Measurements from ENCODE around the gene GLYATL3. TPM values are rescaled to one million over a fixed set of nuclear protein-coding genes. Genes with fewer than 3 reads are reported as not detected.
A peak's percentile ranks its signal among the peaks of the same experiment; 100 is the strongest.

Gene GLYATL3
- total RNA-seq, 1 donor = not detected

DNA sequence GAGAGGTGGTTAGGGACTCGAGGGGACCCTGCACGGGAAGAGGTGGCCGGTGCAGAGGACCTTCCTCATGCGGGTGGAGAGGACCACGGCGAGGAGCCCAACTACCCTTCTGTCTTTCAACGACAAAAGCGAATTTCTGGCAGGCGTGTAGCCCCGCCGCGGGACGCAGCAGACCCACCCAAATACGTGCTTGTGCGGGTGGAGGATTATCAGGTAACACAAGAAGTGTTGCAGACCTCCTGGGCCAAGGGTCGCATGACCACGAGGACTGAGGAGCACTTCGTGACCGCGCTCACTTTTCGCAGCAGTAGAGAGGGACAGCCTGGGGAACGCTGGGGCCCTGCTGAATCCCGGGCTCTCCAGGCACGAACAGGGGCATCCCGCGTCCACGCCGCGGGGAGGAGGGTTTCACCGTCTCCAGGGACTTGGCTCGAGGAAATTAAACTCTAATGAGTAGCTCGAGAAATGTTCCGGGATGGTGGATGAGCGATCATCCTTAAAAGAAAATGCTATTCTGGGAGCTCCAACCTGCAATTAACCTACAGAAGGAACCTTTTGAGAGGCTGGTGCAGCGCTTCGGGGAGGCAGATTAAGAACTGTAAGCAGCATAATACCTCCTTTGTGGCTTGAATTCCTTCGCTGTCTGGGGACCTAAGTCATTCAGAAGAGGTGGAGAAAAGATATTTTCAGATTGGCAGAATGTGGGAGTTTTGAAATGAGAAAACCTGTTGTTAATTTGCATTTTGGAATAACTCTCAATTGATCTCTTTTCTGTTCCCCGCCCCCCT, 51.5 kb downstream of the GLYATL3 start:
- Histone ChIP-seq H3K9me3 (ENCODE audit: low read depth, low read length) (no peaks in the 10 kb centered on the region), H3K27ac (ENCODE audit: low read depth, low read length) (no peak overlapping the region), H3K4me2 (ENCODE audit: insufficient read depth, low read length) (peak overlapping the region; percentile 52), H3K79me2 (ENCODE audit: insufficient read depth, low read length) (no peaks in the 10 kb centered on the region), H3K4me3 (ENCODE audit: insufficient read depth, low read length) (peak overlapping the region; percentile 34), H3K36me3 (ENCODE audit: insufficient read depth, low read length) (no peaks in the 10 kb centered on the region), H3K27me3 (ENCODE audit: insufficient read depth, low read length) (peaks cover 34% of the 10 kb centered on the region), H4K20me1 (ENCODE audit: insufficient read depth, low read length) (no peaks in the 10 kb centered on the region), H2AFZ (ENCODE audit: low read length) (peak overlapping the region; percentile 54), H3K4me1 (ENCODE audit: insufficient read depth, low read length) (peaks cover 4% of the 10 kb centered on the region)
- no peak for DNase-seq (ENCODE audit: insufficient read length, low spot score, missing footprints)
- TF ChIP-seq, protein P1, sequence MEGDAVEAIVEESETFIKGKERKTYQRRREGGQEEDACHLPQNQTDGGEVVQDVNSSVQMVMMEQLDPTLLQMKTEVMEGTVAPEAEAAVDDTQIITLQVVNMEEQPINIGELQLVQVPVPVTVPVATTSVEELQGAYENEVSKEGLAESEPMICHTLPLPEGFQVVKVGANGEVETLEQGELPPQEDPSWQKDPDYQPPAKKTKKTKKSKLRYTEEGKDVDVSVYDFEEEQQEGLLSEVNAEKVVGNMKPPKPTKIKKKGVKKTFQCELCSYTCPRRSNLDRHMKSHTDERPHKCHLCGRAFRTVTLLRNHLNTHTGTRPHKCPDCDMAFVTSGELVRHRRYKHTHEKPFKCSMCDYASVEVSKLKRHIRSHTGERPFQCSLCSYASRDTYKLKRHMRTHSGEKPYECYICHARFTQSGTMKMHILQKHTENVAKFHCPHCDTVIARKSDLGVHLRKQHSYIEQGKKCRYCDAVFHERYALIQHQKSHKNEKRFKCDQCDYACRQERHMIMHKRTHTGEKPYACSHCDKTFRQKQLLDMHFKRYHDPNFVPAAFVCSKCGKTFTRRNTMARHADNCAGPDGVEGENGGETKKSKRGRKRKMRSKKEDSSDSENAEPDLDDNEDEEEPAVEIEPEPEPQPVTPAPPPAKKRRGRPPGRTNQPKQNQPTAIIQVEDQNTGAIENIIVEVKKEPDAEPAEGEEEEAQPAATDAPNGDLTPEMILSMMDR (IDR thresholded peaks at IDR 0.05; ENCODE audit: extremely low read depth, low read depth, low read length) = no peak

DNA sequence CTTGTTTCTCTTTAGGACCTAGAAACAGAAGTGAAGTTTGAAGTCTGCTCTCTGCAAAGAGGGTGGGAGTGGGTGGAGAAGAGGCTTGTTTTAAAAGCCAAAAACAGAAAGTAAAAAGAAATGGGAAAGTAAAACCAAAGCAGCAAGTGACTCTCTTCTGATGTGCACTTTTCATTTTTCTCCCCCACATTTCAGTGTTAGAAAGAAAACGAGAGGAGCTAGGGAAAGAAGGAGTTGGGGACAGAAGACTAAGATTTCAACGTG, 52.1 kb downstream of the GLYATL3 start:
- Histone ChIP-seq H2AFZ (ENCODE audit: low read length) (no peak overlapping the region), H3K27ac (ENCODE audit: low read depth, low read length) (no peak overlapping the region), H3K4me1 (ENCODE audit: insufficient read depth, low read length) (peaks cover 4% of the 10 kb centered on the region), H3K27me3 (ENCODE audit: insufficient read depth, low read length) (peaks cover 34% of the 10 kb centered on the region), H3K9me3 (ENCODE audit: low read depth, low read length) (no peaks in the 10 kb centered on the region), H3K79me2 (ENCODE audit: insufficient read depth, low read length) (no peaks in the 10 kb centered on the region), H3K4me2 (ENCODE audit: insufficient read depth, low read length) (peak overlapping the region; percentile 52), H4K20me1 (ENCODE audit: insufficient read depth, low read length) (no peaks in the 10 kb centered on the region), H3K4me3 (ENCODE audit: insufficient read depth, low read length) (peak overlapping the region; percentile 34), H3K36me3 (ENCODE audit: insufficient read depth, low read length) (no peaks in the 10 kb centered on the region)
- DNase-seq (ENCODE audit: insufficient read length, low spot score, missing footprints) = no peak
- TF ChIP-seq, protein P1 (IDR thresholded peaks at IDR 0.05; ENCODE audit: extremely low read depth, low read depth, low read length) = no peak

DNA sequence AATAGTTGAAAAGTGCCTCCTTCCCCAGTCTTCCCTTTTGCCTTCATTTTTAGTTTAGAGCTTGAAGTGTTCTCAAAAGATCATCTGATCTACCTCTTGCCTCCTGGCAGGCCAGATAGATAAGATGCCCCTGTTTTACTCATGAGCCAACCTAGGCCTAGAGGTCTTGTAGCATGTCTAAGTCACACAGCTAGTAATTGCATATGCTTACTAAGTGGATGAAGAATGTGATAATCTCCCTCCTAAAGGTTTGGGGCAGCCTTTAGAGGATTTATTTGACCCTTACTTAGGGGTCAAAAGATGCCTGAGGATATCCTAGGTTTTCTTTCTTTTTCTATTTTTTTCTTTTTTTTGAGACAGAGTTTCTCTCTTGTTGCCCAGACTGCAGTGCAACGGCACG, 52.9 kb downstream of the GLYATL3 start:
- Histone ChIP-seq H3K27ac (ENCODE audit: low read depth, low read length) (no peak overlapping the region), H3K27me3 (ENCODE audit: insufficient read depth, low read length) (peaks cover 34% of the 10 kb centered on the region), H3K4me1 (ENCODE audit: insufficient read depth, low read length) (peaks cover 4% of the 10 kb centered on the region), H3K4me2 (ENCODE audit: insufficient read depth, low read length) (no peak overlapping the region), H4K20me1 (ENCODE audit: insufficient read depth, low read length) (no peaks in the 10 kb centered on the region), H3K4me3 (ENCODE audit: insufficient read depth, low read length) (no peak overlapping the region), H3K36me3 (ENCODE audit: insufficient read depth, low read length) (no peaks in the 10 kb centered on the region), H3K9me3 (ENCODE audit: low read depth, low read length) (no peaks in the 10 kb centered on the region), H3K79me2 (ENCODE audit: insufficient read depth, low read length) (no peaks in the 10 kb centered on the region), H2AFZ (ENCODE audit: low read length) (no peak overlapping the region)
- no peak for DNase-seq (ENCODE audit: insufficient read length, low spot score, missing footprints)
- TF ChIP-seq, protein P1 (IDR thresholded peaks at IDR 0.05; ENCODE audit: extremely low read depth, low read depth, low read length) = no peak

DNA sequence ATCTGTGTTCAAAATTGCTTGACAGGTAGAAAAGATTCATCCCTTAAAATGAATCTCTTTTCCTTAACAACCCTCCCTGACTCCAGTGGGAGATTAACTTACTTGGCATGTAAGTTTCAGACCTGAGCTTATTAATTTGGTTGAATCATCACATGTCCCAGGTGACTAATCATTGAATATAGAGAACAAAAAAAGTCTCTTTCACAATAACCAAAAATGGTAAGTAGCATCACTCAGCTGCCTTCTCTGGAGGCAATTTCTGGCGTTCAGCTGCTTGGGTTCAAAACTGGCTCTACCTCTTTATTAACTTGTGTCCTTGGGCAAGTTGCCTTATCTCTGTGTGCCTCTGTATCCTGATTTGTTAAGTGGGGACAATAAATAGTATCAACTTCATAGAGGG, 53.7 kb downstream of the GLYATL3 start:
- DNase-seq (ENCODE audit: insufficient read length, low spot score, missing footprints) = no peak
- H4K20me1 ChIP-seq (ENCODE audit: insufficient read depth, low read length) = no peaks in the 10 kb centered on the region
- no peak overlapping the region for H3K27ac ChIP-seq (ENCODE audit: low read depth, low read length)
- H3K27me3 ChIP-seq (ENCODE audit: insufficient read depth, low read length) = peaks cover 34% of the 10 kb centered on the region
- TF ChIP-seq, protein P1 (IDR thresholded peaks at IDR 0.05; ENCODE audit: extremely low read depth, low read depth, low read length) = no peak
- peaks cover 4% of the 10 kb centered on the region for H3K4me1 ChIP-seq (ENCODE audit: insufficient read depth, low read length)
- no peaks in the 10 kb centered on the region for H3K9me3 ChIP-seq (ENCODE audit: low read depth, low read length)
- H3K4me3 ChIP-seq (ENCODE audit: insufficient read depth, low read length) = no peak overlapping the region
- no peaks in the 10 kb centered on the region for H3K36me3 ChIP-seq (ENCODE audit: insufficient read depth, low read length)
- H3K4me2 ChIP-seq (ENCODE audit: insufficient read depth, low read length) = no peak overlapping the region
- H3K79me2 ChIP-seq (ENCODE audit: insufficient read depth, low read length) = no peaks in the 10 kb centered on the region
- no peak overlapping the region for H2AFZ ChIP-seq (ENCODE audit: low read length)
